ENCODE measurements around the gene NUP210L. TPM values are rescaled to one million over a fixed set of nuclear protein-coding genes. Genes with fewer than 3 reads are reported as not detected.

NUP210L gene
- total and polyA plus RNA-seq, 9 of the 15 experiments (the other 6 are each of a cell fraction or from before 2014, with no cell fraction given), result 0.01 to 0.04 TPM; not detected in 7

DNA sequence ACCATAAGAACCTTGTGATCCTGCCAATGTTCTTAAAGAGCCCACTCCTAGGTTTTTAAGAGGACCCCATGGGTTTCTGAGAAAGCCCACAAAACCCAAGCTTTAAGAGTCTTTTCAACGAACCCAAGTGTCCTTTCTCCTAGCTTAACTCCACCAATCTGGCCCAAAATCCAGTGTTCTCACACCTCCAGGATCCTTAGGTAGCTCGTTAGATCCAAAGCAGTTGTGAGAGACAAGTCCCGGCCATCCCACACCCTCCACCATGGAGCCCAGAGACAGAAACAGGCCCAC is 210.1 kb downstream of the NUP210L start:
- DNase-seq (ENCODE audit: extremely low read depth in 1 of 4, low spot score in 3 of 4) (no peak), FAIRE-seq (no peak), ATAC-seq (no peak)
- no peaks in the 10 kb centered on the region for H4K20me1 ChIP-seq (replicated peaks; ENCODE audit: control insufficient read depth, insufficient read depth, low read length)
- no peaks in the 10 kb centered on the region for H3K9me1 ChIP-seq (ENCODE audit: control insufficient read depth, insufficient read depth, low read length)
- H3K79me2 ChIP-seq (ENCODE audit: control insufficient read depth, insufficient read depth, low read length), result peaks cover 29% of the 10 kb centered on the region
- no peaks in the 10 kb centered on the region for H3K27me3 ChIP-seq (ENCODE audit: control insufficient read depth in 2 of 2, insufficient read depth in 2 of 2, low read length in 2 of 2)
- intact Hi-C loops (cut with micrococcal nuclease), result loop anchor here (5.0 kb wide), 1 partner anchor 43 kb away; the partner anchor contains the start of gene RAB13
- CTCF ChIA-PET (ENCODE audit: low intra/inter-chr PET ratio), result no interaction called here
- H3K36me3 ChIP-seq (ENCODE audit: control insufficient read depth, insufficient read depth, low read length), result peaks cover 70% of the 10 kb centered on the region
- peak overlapping the region; percentile 85 for H3K27ac ChIP-seq (ENCODE audit: extremely low read depth, low read depth, low read length)
- no TSS peak for BruUV-seq (replicated peaks)
- peak overlapping the region; percentile 61; the same call in 1 of the 2 replicates for H2AFZ ChIP-seq (ENCODE audit: low read depth, low read length)
- POLR2A ChIA-PET, result interaction anchor here (0.6 to 5.5 kb wide), 13 partner anchors 10 to 273 kb away, joined by 3 to 39 read pairs (median 4); partner anchors contain the start of genes CREB3L4, CRTC2, GATAD2B and JTB
- peak overlapping the region; percentile 88 to 99 for H3K9ac ChIP-seq (ENCODE audit: insufficient read depth in 1 of 2, low read depth in 2 of 2, low read length in 2 of 2)
- 4% methylated on average over 3 of the region's 3 CpGs for WGBS (ENCODE audit: insufficient coverage, low coverage, missing lambda C conversion rate)
- peak overlapping the region; percentile 99 for H3K4me3 ChIP-seq
- no peaks in the 10 kb centered on the region for H3K9me3 ChIP-seq (replicated peaks; ENCODE audit: control insufficient read depth, insufficient read depth, low read depth, low read length)
- H3K4me2 ChIP-seq (ENCODE audit: insufficient read depth, low read length), result peak overlapping the region; percentile 98
- peaks cover 12 to 32% of the 10 kb centered on the region in 2 experiments; a peak in 4 of 5 replicates for H3K4me1 ChIP-seq (replicated peaks in 1 of 2; ENCODE audit: control insufficient read depth in 2 of 2, insufficient read depth in 2 of 2, low read length in 2 of 2)
- TF ChIP-seq GABPB1 (CRISPR knock-in tag; IDR thresholded peaks at IDR 0.05) (0 out of 2 replicates have a peak, but pooled peaks have one; percentile 28), E2F8 (IDR thresholded peaks at IDR 0.05; ENCODE audit: low read depth, partially characterized antibody) (peak; percentile 14), TRIM28 (IDR thresholded peaks at IDR 0.05) (no peak), MECOM (CRISPR knock-in tag; IDR thresholded peaks at IDR 0.05) (no peak), KLF6 (CRISPR knock-in tag; IDR thresholded peaks at IDR 0.05; ENCODE audit: borderline replicate concordance) (no peak), PML (IDR thresholded peaks at IDR 0.05; ENCODE audit: low read length) (0 out of 2 replicates have a peak, but pooled peaks have one; percentile 2), ATF1 (CRISPR knock-in tag; IDR thresholded peaks at IDR 0.05) (no peak), ATF1 (tag; IDR thresholded peaks at IDR 0.05) (peak; percentile 69)
- TF ChIP-seq, protein P1, sequence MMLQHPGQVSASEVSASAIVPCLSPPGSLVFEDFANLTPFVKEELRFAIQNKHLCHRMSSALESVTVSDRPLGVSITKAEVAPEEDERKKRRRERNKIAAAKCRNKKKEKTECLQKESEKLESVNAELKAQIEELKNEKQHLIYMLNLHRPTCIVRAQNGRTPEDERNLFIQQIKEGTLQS (IDR thresholded peaks at IDR 0.05), result no peak
- TF ChIP-seq, protein P1 (CRISPR knock-in tag; conservative IDR thresholded peaks at IDR 0.05), result 0 out of 2 replicates have a peak, but pooled peaks have one; percentile 42
- in situ Hi-C loops (cut with MboI), result no loop called here

Data from K562 (cell line).